ENCODE measurements around the gene USH1C. TPM values are rescaled to one million over a fixed set of nuclear protein-coding genes. Genes with fewer than 3 reads are reported as not detected.

USH1C gene
- total RNA-seq, 2 experiments from 2014 or later = not detected

DNA sequence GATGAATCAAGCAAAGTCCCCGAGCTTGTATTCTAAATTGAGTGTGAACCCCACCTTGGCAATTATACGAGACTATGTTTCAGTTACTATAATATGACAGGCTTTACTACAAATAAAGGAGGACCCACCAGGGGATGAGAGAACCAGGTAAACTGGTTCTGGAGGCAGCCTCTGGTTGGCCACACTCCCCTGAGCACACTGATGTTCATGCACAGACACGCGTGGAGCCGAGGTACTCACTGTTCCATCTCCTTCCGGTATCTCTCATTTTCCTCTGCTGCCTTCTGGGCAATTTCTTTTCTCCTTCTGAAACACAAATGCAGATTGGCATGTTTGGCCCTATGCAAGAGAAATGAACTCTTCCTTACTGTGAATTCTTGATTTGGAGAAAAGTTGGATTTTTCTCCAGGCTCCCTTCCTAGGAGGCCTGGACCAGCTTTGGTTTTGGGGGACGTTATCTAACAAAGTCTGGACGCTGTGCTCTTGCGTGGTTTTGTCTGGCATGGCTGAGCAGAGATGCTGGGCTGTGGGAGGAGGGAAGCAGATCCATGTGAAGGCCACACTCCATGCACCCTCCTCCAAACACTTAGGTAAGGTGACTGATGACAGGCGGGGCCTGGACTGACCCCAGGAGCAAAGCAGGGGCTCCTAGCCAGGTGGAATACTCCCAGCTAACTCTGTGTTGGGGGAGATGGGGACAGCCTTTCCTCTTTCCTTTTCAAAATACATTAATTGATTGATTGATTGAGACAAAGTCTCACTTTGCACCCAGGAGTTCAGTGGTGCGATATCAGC, 22.9 kb downstream of the USH1C start:
- Mint-ChIP-seq H3K27me3 (peaks cover 14% of the 10 kb centered on the region), H3K27ac (no peak overlapping the region), H3K4me3 (no peak overlapping the region), H3K36me3 (no peaks in the 10 kb centered on the region), H3K9me3 (no peaks in the 10 kb centered on the region), H3K4me1 (no peaks in the 10 kb centered on the region)
- POLR2A ChIA-PET = no interaction called here
- DNase-seq (no peak), ATAC-seq (ENCODE audit: low read depth) (no peak)

DNA sequence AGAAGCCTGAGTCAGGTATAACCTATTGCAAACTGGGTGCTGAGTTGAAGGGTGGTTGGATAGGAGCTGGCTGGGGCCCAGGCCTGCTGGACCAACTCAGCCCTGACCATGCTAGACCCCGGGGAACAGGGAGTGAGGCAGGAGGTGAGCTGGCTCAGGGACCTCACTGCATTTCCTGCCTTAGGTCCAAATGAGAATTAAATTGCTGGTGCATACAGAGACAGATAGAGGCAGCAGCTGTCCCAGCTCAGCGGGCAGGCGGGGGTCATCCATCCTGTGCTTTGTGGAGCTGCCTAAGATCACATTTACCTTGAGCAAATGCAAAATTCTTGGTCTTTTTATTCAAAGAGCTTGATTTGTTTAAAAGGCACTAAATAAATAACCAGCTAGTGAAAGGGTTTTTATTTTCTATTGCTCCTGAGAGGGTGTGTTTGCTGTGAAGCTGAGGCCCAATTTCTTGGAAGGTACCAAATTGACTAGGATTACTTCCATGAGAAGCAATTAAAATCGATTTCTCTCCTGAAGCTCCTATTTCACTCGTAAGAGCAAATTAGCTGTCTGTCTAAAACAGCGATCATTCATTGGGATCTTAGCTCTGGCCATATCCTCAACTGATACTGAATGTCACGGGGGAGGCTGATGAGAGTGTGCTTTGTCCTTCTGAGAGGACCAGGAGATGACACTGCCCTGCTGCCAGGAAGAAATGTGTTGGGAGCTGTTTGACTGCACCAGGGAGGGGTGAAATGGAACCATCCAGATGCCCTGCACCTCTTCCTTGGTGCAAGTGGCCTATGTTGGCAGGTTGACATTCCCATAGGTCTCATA, 24.9 kb downstream of the USH1C start:
- POLR2A ChIA-PET = no interaction called here
- Mint-ChIP-seq H3K36me3 (no peaks in the 10 kb centered on the region), H3K27me3 (peaks cover 14% of the 10 kb centered on the region), H3K27ac (no peak overlapping the region), H3K9me3 (no peaks in the 10 kb centered on the region), H3K4me3 (no peak overlapping the region), H3K4me1 (no peaks in the 10 kb centered on the region)
- DNase-seq = no peak
- no peak for ATAC-seq (ENCODE audit: low read depth)

DNA sequence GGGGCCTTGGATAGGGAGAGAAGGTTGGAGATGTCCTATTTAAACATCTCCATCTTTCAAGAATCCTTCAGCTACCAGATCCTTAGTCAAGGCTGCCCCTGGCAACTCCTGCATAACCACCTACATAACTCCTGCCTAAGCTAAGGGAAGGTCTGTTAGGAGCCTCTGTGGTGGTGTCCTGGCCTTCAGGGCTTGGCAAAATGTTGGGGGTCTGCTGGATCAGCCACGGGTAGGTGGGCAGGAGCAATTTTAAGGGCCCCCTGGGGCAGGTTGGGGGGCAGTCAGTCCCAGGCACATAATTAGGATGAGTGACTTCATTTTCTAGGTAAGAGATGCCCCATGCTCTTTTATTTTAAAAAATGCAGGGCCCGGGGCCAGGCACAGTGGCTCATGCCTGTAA, 25.9 kb downstream of the USH1C start:
- Mint-ChIP-seq H3K27ac (no peak overlapping the region), H3K4me3 (no peak overlapping the region), H3K36me3 (no peaks in the 10 kb centered on the region), H3K9me3 (no peaks in the 10 kb centered on the region), H3K4me1 (no peaks in the 10 kb centered on the region), H3K27me3 (peaks cover 19% of the 10 kb centered on the region)
- ATAC-seq (ENCODE audit: low read depth) (no peak), DNase-seq (no peak)
- POLR2A ChIA-PET = no interaction called here

DNA sequence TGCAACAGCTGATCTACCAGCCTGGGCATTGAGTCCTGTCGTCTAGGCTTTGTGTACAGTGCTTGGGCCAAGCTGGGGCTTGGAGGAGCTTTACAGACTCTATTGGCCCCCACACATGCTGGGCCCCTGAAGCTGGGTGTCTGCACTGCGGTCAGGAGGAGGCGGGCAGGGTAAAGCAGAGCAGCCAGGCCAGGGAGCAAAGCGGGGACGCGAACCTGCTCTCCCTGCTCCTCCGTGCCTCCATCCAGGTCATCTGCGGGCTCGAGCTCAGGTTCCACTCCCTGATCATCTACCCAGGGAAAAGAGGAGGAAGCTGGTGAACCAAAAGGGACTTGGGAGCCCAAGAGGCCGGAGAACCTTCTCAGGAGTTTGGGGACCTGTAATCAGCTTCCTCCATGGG, 27.0 kb downstream of the USH1C start:
- no peaks in the 10 kb centered on the region for H3K9me3 Mint-ChIP-seq
- POLR2A ChIA-PET = no interaction called here
- DNase-seq (no peak), ATAC-seq (ENCODE audit: low read depth) (no peak)
- H3K4me3 Mint-ChIP-seq = no peak overlapping the region
- no peaks in the 10 kb centered on the region for H3K4me1 Mint-ChIP-seq
- peaks cover 26% of the 10 kb centered on the region for H3K27me3 Mint-ChIP-seq
- no peaks in the 10 kb centered on the region for H3K36me3 Mint-ChIP-seq
- H3K27ac Mint-ChIP-seq = no peak overlapping the region

DNA sequence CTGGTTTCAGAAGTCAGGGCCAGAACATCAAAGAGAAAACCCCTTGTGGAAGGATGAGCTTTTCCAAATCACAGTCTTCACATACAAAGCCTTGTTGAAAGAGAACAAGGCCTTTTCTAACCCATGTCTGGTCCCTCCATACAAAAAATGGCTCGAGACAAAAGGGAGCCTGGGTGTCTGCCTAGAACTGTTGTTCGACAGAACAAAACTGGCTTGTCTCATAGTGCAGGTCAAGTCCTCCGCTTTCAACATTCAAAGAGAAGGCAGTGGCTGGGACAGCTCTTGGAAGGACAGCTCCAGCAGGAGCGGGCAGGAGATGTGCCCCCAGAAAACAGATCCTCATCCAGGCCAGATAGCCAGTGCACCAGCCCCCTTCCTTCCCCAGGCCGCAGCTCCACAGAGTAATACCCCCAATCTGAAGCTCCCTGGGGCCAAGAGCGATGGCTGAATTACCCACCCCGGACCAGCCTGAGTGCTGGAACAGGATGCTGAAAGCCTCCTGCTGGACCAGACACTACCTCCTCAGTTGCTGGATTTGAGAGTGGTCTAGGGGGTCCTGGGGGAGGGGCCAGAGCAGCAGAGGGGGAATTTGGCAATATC, 27.6 kb downstream of the USH1C start:
- H3K27ac Mint-ChIP-seq = no peak overlapping the region
- H3K27me3 Mint-ChIP-seq = peaks cover 26% of the 10 kb centered on the region
- H3K4me1 Mint-ChIP-seq = no peaks in the 10 kb centered on the region
- no peaks in the 10 kb centered on the region for H3K9me3 Mint-ChIP-seq
- ATAC-seq (ENCODE audit: low read depth) (no peak), DNase-seq (no peak)
- POLR2A ChIA-PET = no interaction called here
- H3K36me3 Mint-ChIP-seq = no peaks in the 10 kb centered on the region
- no peak overlapping the region for H3K4me3 Mint-ChIP-seq

DNA sequence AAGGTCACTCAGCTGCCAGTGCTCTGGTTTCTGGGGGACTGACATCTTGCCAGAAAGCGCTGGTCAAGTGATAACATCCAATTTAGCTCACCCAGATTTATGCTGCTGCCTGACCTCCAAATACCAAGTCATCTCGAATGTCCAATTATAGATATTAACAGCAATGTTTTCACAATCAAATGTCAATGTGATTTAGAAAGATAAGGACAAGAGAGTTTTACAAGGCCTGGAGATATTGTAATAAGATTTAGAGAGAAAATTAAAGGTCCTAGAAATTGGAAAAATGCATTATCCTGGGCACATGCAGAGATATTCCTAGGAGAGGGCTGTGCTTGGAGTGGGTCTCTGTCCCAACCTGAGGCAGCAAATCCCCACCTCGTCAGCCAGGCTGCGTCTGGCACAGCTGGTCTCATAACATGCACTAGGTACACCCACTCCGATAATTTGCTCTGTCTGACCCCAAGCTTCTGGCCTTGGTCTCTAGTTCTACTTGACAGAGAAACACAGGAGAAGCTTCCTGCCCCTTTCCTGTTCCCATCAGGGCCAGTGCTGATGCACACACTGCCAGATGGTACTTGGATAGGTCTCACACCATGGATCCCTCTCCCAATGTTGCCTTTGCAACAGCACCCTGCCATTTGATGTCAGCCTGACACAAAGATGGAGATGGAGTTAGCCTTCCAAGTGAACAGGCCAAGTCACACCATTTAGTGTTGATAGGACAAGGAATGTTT, 28.6 kb downstream of the USH1C start:
- H3K27ac Mint-ChIP-seq = no peak overlapping the region
- H3K27me3 Mint-ChIP-seq = peaks cover 22% of the 10 kb centered on the region
- ATAC-seq (ENCODE audit: low read depth) (no peak), DNase-seq (no peak)
- POLR2A ChIA-PET = no interaction called here
- no peak overlapping the region for H3K4me3 Mint-ChIP-seq
- no peaks in the 10 kb centered on the region for H3K9me3 Mint-ChIP-seq
- H3K4me1 Mint-ChIP-seq = no peaks in the 10 kb centered on the region
- H3K36me3 Mint-ChIP-seq = no peaks in the 10 kb centered on the region

- Mint-ChIP-seq H3K27ac (no peak overlapping the region), H3K4me1 (no peaks in the 10 kb centered on the region), H3K4me3 (no peak overlapping the region), H3K27me3 (peaks cover 26% of the 10 kb centered on the region), H3K9me3 (no peaks in the 10 kb centered on the region), H3K36me3 (no peaks in the 10 kb centered on the region)
- ATAC-seq (ENCODE audit: low read depth) (no peak), DNase-seq (no peak)
- POLR2A ChIA-PET = interaction anchor here (0.6 kb wide), 1 partner anchor 125 kb away, joined by 5 read pairs; no protein-coding TSS in a partner anchor
These were observed 29.7 kb downstream of the USH1C start for GRCh38 chr11:17514476-17514875.

DNA sequence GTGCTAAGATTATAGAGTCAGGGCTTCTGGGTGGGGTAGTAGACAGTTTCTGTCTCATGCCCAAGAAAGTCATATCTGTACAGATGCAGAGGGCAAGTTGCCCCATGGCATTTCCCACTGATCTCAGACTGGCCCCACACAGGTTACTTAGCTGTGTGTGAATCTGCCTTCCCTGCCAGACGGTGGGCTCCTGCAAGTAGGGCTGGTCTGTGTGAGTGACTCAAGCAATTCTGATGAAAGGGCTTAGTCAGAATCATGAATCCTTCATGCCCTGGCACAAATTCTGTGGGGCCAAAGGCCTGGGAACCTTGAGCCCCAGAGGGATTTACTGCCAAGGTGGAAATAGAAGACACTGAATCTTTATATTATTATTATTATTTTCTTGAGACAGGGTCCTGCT, 30.4 kb downstream of the USH1C start:
- peaks cover 29% of the 10 kb centered on the region for H3K27me3 Mint-ChIP-seq
- no peak overlapping the region for H3K4me3 Mint-ChIP-seq
- H3K9me3 Mint-ChIP-seq = no peaks in the 10 kb centered on the region
- H3K4me1 Mint-ChIP-seq = no peaks in the 10 kb centered on the region
- no peak for ATAC-seq (ENCODE audit: low read depth)
- POLR2A ChIA-PET = no interaction called here
- H3K36me3 Mint-ChIP-seq = no peaks in the 10 kb centered on the region
- H3K27ac Mint-ChIP-seq = no peak overlapping the region
- DNase-seq = no peak

GRCh38 chr11:17512101-17512500, 32.1 kb downstream of the USH1C start:
- no peaks in the 10 kb centered on the region for H3K9me3 Mint-ChIP-seq

DNA sequence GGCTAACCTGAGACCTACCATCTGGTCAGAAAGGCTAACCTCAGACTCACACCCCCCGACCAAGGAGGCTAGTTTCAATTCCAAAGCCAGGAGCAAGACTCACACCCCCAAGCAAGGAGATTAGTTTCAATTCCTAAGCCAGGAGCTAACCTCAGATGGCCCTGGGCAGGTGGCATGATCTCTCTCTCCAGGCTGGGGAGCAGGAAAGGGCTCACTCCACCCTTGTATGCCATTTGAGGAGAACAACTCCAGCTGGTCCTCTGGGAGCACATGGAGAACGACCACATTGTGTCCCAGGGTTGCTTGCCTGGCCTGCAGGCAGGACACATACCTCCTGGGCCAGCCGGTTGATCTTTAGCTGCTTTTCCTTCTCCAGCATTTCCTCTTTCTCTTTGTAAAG, 32.6 kb downstream of the USH1C start:
- Mint-ChIP-seq H3K27ac (no peak overlapping the region), H3K9me3 (no peaks in the 10 kb centered on the region), H3K27me3 (peaks cover 36% of the 10 kb centered on the region), H3K4me1 (peaks cover 3% of the 10 kb centered on the region), H3K4me3 (no peak overlapping the region), H3K36me3 (no peaks in the 10 kb centered on the region)
- POLR2A ChIA-PET = no interaction called here
- no peak for ATAC-seq (ENCODE audit: low read depth)
- no peak for DNase-seq

More at GRCh38 chr11:17512101-17512500, 32.1 kb downstream of the USH1C start:
- DNase-seq (no peak), ATAC-seq (ENCODE audit: low read depth) (no peak)
- POLR2A ChIA-PET = no interaction called here
- Mint-ChIP-seq H3K36me3 (no peaks in the 10 kb centered on the region), H3K4me3 (no peak overlapping the region), H3K4me1 (no peaks in the 10 kb centered on the region), H3K27me3 (peaks cover 33% of the 10 kb centered on the region), H3K27ac (no peak overlapping the region)

GRCh38 chr11:17510507-17511206, 33.6 kb downstream of the USH1C start:
- POLR2A ChIA-PET = no interaction called here
- Mint-ChIP-seq H3K36me3 (no peaks in the 10 kb centered on the region), H3K9me3 (no peaks in the 10 kb centered on the region), H3K4me3 (no peak overlapping the region), H3K4me1 (peaks cover 3% of the 10 kb centered on the region), H3K27ac (no peak overlapping the region), H3K27me3 (peaks cover 40% of the 10 kb centered on the region)
- no peak for ATAC-seq (ENCODE audit: low read depth)
- no peak for DNase-seq

- no peaks in the 10 kb centered on the region for H3K9me3 Mint-ChIP-seq
- ATAC-seq (ENCODE audit: low read depth) (no peak), DNase-seq (no peak)
- no peak overlapping the region for H3K27ac Mint-ChIP-seq
- H3K36me3 Mint-ChIP-seq = no peaks in the 10 kb centered on the region
- H3K27me3 Mint-ChIP-seq = peaks cover 40% of the 10 kb centered on the region
- peaks cover 8% of the 10 kb centered on the region for H3K4me1 Mint-ChIP-seq
- H3K4me3 Mint-ChIP-seq = no peak overlapping the region
- POLR2A ChIA-PET = no interaction called here
These were observed 35.4 kb downstream of the USH1C start for GRCh38 chr11:17508791-17509190.

DNA sequence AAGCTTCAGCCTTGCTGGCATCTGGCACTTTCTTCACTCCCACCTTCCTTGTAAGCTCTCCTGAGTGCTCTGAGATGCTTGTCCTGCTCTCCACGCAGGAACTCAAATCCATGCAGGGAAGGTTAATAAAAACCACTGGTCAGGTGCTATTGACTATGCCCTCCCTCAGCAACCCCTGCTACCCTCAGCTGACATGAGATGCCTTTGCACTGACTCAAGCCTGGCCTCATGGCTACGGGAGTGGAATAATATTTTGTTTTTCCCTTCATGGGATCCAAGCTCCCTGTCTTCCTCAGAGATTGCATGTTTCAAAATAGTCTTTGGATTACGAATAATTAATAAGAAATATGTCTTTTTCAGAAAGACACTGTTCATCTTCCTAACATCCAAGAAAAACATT, 35.9 kb downstream of the USH1C start:
- ATAC-seq (ENCODE audit: low read depth) = no peak
- DNase-seq = no peak
- Mint-ChIP-seq H3K9me3 (no peaks in the 10 kb centered on the region), H3K4me1 (peaks cover 8% of the 10 kb centered on the region), H3K27me3 (peaks cover 35% of the 10 kb centered on the region), H3K36me3 (no peaks in the 10 kb centered on the region), H3K4me3 (no peak overlapping the region), H3K27ac (no peak overlapping the region)
- POLR2A ChIA-PET = no interaction called here

Data from activated naive CD8-positive, alpha-beta T cell treated with anti-CD3 and anti-CD28 coated beads, Interleukin-2, amount 10 ng/mL, durations not matched to agents 7 days and 5 days (primary cell).